ENCODE data around the gene TRMT11. TPM values are rescaled to one million over a fixed set of nuclear protein-coding genes. Genes with fewer than 3 reads are reported as not detected.

TRMT11 gene
- total RNA-seq, 1 donor from 2014 or later, result 20.4 TPM

GRCh38 chr6:126040394-126040793, 54.1 kb downstream of the TRMT11 start:
- Mint-ChIP-seq H3K36me3 (ENCODE audit: unreplicated experiment) (peaks cover 32% of the 10 kb centered on the region), H3K9me3 (ENCODE audit: unreplicated experiment) (peaks cover 5% of the 10 kb centered on the region), H3K27ac (ENCODE audit: unreplicated experiment) (peak overlapping the region; percentile 54), H3K4me1 (ENCODE audit: unreplicated experiment) (peaks cover 36% of the 10 kb centered on the region), H3K27me3 (ENCODE audit: unreplicated experiment) (no peaks in the 10 kb centered on the region), H3K4me3 (ENCODE audit: unreplicated experiment) (no peak overlapping the region)
- no peak for TF ChIP-seq CTCF (IDR thresholded peaks at IDR 0.05)
- DNase-seq (ENCODE audit: extremely low spot score, unreplicated experiment), result no peak

GRCh38 chr6:126040826-126041225, 54.5 kb downstream of the TRMT11 start:
- Mint-ChIP-seq H3K27ac (ENCODE audit: unreplicated experiment) (peak overlapping the region; percentile 54), H3K36me3 (ENCODE audit: unreplicated experiment) (peaks cover 32% of the 10 kb centered on the region), H3K27me3 (ENCODE audit: unreplicated experiment) (no peaks in the 10 kb centered on the region), H3K4me3 (ENCODE audit: unreplicated experiment) (no peak overlapping the region), H3K4me1 (ENCODE audit: unreplicated experiment) (peaks cover 36% of the 10 kb centered on the region), H3K9me3 (ENCODE audit: unreplicated experiment) (peaks cover 5% of the 10 kb centered on the region)
- DNase-seq (ENCODE audit: extremely low spot score, unreplicated experiment), result no peak
- TF ChIP-seq CTCF (IDR thresholded peaks at IDR 0.05), result no peak

GRCh38 chr6:126041516-126041915, 55.2 kb downstream of the TRMT11 start:
- Mint-ChIP-seq H3K4me3 (ENCODE audit: unreplicated experiment) (no peak overlapping the region), H3K27me3 (ENCODE audit: unreplicated experiment) (no peaks in the 10 kb centered on the region), H3K27ac (ENCODE audit: unreplicated experiment) (no peak overlapping the region), H3K9me3 (ENCODE audit: unreplicated experiment) (peaks cover 5% of the 10 kb centered on the region), H3K36me3 (ENCODE audit: unreplicated experiment) (peaks cover 26% of the 10 kb centered on the region), H3K4me1 (ENCODE audit: unreplicated experiment) (peaks cover 36% of the 10 kb centered on the region)
- DNase-seq (ENCODE audit: extremely low spot score, unreplicated experiment), result no peak
- TF ChIP-seq CTCF (IDR thresholded peaks at IDR 0.05), result no peak

- no peaks in the 10 kb centered on the region for H3K27me3 Mint-ChIP-seq (ENCODE audit: unreplicated experiment)
- TF ChIP-seq CTCF (IDR thresholded peaks at IDR 0.05), result no peak
Measured at GRCh38 chr6:126042001-126042419, 55.7 kb downstream of the TRMT11 start.

GRCh38 chr6:126047648-126048047, 61.3 kb downstream of the TRMT11 start:
- H3K4me3 Mint-ChIP-seq (ENCODE audit: unreplicated experiment), result no peak overlapping the region

More at GRCh38 chr6:126042001-126042419, 55.7 kb downstream of the TRMT11 start:
- peaks cover 23% of the 10 kb centered on the region for H3K36me3 Mint-ChIP-seq (ENCODE audit: unreplicated experiment)
- H3K4me3 Mint-ChIP-seq (ENCODE audit: unreplicated experiment), result no peak overlapping the region
- H3K4me1 Mint-ChIP-seq (ENCODE audit: unreplicated experiment), result peaks cover 36% of the 10 kb centered on the region
- peaks cover 5% of the 10 kb centered on the region for H3K9me3 Mint-ChIP-seq (ENCODE audit: unreplicated experiment)
- H3K27ac Mint-ChIP-seq (ENCODE audit: unreplicated experiment), result no peak overlapping the region
- DNase-seq (ENCODE audit: extremely low spot score, unreplicated experiment), result no peak

More at GRCh38 chr6:126047648-126048047, 61.3 kb downstream of the TRMT11 start:
- Mint-ChIP-seq H3K27me3 (ENCODE audit: unreplicated experiment) (no peaks in the 10 kb centered on the region), H3K36me3 (ENCODE audit: unreplicated experiment) (peaks cover 24% of the 10 kb centered on the region), H3K4me1 (ENCODE audit: unreplicated experiment) (no peaks in the 10 kb centered on the region), H3K27ac (ENCODE audit: unreplicated experiment) (no peak overlapping the region), H3K9me3 (ENCODE audit: unreplicated experiment) (peaks cover 5% of the 10 kb centered on the region)
- no peak for TF ChIP-seq CTCF (IDR thresholded peaks at IDR 0.05)
- DNase-seq (ENCODE audit: extremely low spot score, unreplicated experiment), result no peak
